ENCODE results near the gene PTPN14. TPM values are rescaled to one million over a fixed set of nuclear protein-coding genes. Genes with fewer than 3 reads are reported as not detected.
"Not testable (repeated sequence)": the region's sequence is repeated elsewhere in the genome, so short reads cannot be mapped to it uniquely, and the experiment has no call there.

Gene PTPN14
- total and polyA plus RNA-seq, 2 experiments from 2014 or later: 18.7 to 70.2 TPM

GRCh38 chr1:214396330-214396729 is 155.1 kb downstream of the PTPN14 start (continued):
- TF ChIP-seq CTCF (conservative IDR thresholded peaks at IDR 0.05; ENCODE audit: low read depth in 2 of 2): no peak
- no peak for TF ChIP-seq ZNF462 (CRISPR knock-in tag; IDR thresholded peaks at IDR 0.05)
- no peak for TF ChIP-seq POLR2AphosphoS5 (IDR thresholded peaks at IDR 0.05; ENCODE audit: low read depth)
- no peak for TF ChIP-seq ETS1 (IDR thresholded peaks at IDR 0.05)

- not testable (repeated sequence) for ATAC-seq; H3K9me3 Mint-ChIP-seq; H3K27ac ChIP-seq (ENCODE audit: low read depth); H3K4me3 Mint-ChIP-seq; H3F3A ChIP-seq (replicated peaks; ENCODE audit: low read depth); H3K4me2 ChIP-seq; H3K4me3 ChIP-seq; H4K20me1 ChIP-seq (replicated peaks; ENCODE audit: insufficient read depth); H3K9me2 ChIP-seq (ENCODE audit: insufficient read depth); DNase-seq (ENCODE audit: low spot score); H3K79me2 ChIP-seq (replicated peaks; ENCODE audit: insufficient read depth); H3K36me3 ChIP-seq (ENCODE audit: insufficient read depth); H3K27me3 ChIP-seq (ENCODE audit: insufficient read depth); H3K27me3 Mint-ChIP-seq (ENCODE audit: insufficient read depth, low read depth, poor library complexity); H3K27ac Mint-ChIP-seq; H2AFZ ChIP-seq
- H3K4me1 ChIP-seq (ENCODE audit: insufficient read depth): peaks cover 21% of the 10 kb centered on the region
- Mint-ChIP-seq H3K36me3 (ENCODE audit: low read depth) (peaks cover 40% of the 10 kb centered on the region), H3K4me1 (peaks cover 29% of the 10 kb centered on the region)
Observed at GRCh38 chr1:214394569-214394968, 156.8 kb downstream of the PTPN14 start.

Measured in GM23338 (cell line).